HG03565 (cell line): ENCODE results near the gene COLEC11.
A peak's percentile ranks its signal among the peaks of the same experiment; 100 is the strongest.
"Not testable (repeated sequence)": the region's sequence is repeated elsewhere in the genome, so short reads cannot be mapped to it uniquely, and the experiment has no call there.

Source experiments
- ATAC-seq: cut with Tn5 transposase; IDR thresholded peaks from one replicate; pipeline ENCODE4 v1.9.1; 2021; ENCODE audit warnings: mild to moderate bottlenecking, moderate library complexity; ENCODE audit not compliant: unreplicated experiment

Gene COLEC11

DNA sequence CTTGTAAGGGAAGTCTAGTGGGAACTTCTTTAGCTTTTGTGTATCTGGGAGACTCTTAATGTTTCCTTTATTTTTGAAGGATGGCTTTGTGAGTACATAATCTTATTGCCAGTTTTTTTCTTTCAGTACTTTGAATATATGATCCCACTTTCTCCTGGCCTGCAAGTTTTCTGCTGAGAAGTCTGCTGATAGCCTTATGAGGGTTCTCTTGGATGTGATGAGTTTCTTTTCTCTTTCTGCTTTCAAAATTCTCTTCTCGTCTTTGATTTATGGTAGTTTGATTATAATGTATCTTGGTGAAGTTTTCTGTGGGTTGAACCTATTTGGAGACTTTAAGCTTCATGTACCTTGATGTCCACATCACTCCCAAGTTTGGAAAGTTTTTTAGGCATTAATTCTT is 28.1 kb downstream of the COLEC11 start:
- no peak for ATAC-seq

DNA sequence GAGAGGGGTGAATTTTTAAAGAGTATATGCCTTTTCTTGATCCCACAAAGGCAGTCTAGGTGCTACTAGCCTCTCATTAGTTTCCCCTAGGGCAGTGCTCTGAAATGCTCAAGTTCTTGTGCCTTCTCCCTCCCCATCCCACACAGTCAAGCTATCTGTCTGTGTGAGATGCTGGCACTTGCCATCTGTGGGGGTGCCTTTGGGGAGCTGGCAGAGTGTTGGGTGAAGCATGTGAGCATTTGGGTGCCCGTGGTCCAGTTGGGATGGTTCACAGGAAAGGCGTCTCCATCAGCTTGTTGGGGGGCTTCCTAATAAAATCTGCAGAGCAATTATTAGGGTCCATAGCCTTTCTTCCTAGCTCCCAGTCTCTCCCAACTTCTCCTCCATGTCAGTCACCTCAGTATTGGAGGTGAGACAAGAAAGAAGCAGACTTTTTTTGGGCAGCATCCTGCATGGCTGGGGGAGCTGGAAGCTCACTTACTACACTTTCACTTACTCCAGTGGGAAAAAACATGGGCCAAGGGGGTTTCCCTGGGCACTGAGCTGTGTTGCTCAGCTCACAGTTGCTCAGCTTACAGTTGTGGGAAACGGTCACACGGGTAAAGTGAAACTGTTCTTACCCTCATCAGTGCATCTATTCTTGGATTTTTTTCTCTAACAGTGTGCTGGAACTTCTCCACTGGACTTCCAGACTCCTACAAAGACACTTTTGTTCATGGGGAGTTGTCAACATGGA is 29.3 kb downstream of the COLEC11 start:
- ATAC-seq: peak; percentile 72

- ATAC-seq: no peak
Measured at GRCh38 chr2:3625186-3625585, 30.3 kb downstream of the COLEC11 start.

DNA sequence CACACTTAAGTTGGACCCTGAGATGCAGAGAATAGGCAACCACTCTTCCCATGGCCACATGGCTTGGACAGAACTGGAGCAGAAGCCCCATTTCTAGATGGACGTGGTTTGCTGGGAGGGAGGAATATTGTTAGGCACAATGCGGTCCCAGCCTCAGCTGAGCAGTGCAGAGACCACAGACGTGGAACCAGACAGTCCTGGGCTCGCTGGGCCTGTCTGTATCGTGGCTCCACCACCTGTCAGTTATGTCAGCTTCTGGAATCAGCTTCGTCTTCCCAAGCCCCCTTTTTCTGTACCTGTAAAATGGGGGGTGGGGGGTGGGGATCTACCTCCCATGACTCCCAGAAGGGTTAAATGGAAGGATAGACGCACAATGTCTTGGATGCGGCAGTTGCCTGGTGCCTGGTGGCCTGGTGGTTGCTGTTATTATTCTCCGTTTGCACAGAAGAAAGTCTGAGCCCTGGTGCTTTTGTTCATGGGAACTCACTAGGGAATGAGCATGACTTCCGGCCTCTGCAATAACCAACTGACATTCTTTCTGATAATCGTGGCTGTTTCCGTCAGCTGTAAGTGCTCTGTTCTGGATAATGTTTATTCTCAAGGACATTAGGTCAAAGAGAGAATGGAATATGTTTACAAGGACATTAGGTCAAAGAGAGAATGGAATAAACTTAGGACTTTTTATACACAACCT is 31.4 kb downstream of the COLEC11 start:
- no peak for ATAC-seq

DNA sequence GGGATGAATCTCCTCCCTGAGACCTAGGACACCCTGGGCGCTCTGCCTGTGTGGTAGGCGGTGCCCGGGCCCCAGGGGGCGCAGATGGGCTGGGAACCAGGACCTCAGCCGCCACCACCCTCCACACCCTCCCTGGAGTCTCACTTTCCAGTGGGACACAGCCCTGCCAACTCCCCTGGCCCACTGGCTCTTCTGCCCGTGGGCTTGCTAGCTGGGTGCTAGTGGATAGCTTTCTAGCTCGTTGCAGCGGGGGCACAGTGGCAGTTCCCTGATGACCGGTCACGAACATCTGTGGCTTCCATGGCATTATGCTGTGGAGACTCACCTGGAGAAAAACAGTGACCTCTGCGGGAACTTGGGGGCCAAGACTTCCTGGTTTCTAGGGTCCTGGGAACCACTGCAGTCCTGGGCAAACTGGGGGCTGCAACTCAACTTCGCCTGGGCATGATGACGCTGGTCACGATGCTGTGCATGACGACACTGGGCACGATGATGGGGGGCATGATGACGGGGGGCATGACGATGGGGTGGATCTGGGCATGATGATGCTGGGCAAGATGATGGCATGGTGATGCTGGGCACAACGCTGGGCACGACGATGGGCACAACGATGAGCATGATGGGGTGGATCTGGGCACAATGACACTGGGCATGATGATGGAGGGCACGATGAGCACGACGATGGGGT is 32.0 kb downstream of the COLEC11 start:
- no peak for ATAC-seq

DNA sequence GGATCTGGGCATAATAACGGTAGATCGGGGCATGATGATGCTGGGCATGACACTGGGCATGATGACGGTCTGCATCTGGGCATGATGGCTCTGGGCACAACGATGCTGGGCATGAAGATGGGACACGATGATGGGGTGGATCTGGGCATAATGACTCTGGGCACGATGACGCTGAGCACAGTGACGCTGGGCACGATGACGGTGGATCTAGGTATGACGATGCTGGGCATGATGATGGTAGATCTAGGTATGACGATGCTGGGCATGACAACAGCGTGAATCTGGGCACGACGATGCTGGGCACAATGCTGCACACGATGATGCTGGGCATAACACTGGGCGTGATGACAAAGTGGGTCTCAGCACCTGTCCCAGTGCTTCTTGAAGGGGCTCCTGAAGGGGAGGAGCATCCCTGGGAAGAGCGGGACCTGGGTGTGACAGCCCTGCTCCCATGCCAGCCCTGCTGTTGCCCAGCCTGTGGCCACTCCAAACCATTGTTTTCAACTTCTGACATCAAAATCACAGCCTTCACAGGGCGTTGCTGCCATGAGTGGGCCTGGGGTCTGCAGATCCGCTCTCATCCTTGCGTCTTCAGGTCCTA is 32.7 kb downstream of the COLEC11 start:
- no peak for ATAC-seq

GRCh38 chr2:3628241-3628679 is 33.3 kb downstream of the COLEC11 start:
- ATAC-seq: no peak

DNA sequence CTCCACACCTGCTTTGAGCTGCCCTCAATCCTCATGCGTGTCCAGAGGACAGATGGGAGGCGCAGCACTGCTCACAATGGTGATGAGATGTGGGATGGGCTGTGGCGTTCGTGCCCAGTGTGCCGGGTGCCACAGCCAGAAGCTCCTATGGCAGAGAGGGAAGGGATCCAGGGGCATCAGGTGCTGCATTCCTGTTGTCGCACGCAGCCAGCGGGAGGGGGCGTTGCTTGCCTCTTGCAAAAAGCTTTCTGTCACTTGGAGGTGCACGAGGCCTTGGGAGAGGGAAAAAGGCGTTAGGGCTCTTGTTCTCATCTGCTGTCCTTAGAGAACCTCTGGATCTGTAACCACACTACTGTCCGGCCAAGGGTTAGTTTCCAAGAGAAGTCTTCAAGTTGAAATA is 33.9 kb downstream of the COLEC11 start:
- no peak for ATAC-seq

DNA sequence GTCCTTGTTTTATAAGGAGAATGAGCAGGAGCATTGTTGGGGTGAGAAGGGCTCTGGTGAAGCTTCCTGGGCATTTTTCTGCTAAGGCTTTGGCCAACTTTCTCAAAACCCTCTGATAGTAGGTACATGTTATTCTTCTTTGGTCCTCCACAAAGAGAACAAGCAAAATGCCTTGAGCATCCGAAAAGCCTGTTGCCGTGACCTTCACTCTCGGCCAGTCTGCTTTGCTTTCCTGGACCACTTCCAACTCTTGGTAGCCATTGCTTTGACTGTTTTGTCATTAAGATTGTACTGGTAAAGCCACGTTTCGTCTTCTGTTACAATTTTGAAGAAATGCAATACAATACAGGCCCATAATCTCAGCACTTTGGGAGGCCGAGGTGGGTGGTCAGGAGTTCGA is 35.7 kb downstream of the COLEC11 start:
- no peak for ATAC-seq

- ATAC-seq: no peak
Measured at GRCh38 chr2:3631161-3631850, 36.4 kb downstream of the COLEC11 start.

DNA sequence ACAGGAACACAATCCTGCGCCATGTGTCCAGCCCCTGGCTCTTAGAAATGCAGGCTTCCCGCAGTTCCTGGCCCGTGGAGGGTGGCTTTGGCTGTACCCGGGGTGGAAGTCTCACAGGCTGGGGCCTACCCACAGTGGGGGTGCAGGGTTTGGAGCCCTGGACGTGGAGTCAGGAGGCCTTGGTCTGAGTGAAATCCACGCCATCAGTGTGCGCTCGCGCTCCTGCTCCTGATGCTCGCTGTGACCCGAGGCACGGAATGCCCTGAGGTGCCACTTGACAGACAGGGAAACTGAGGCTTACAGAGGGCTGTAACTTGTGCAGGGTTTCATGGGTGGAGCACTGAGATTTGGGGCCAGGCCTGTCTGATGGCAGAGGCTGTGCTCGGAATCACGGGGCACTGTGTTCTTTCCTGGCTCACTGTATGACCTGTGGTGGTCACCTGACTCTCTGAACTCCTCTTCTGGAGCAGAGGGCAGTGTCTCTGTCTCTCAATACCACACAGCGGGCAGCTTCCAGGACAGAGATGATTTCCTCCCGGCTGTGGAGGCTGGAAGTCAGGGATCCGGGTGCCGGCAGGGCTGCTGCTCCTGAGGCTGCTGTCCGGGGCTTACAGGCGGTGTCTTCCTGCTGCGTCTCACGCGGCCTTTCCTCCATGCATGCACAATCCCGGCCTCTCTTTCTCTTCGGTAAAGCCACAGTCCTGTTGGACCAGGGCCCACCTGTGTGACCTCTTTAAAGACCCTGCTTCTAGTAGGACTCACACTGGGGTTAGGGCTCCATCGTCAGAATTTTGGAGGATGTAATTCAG is 37.1 kb downstream of the COLEC11 start:
- no peak for ATAC-seq

- ATAC-seq: no peak
Measured at GRCh38 chr2:3633089-3633981, 38.4 kb downstream of the COLEC11 start.

GRCh38 chr2:3633982-3634595 is 39.2 kb downstream of the COLEC11 start:
- no peak for ATAC-seq

DNA sequence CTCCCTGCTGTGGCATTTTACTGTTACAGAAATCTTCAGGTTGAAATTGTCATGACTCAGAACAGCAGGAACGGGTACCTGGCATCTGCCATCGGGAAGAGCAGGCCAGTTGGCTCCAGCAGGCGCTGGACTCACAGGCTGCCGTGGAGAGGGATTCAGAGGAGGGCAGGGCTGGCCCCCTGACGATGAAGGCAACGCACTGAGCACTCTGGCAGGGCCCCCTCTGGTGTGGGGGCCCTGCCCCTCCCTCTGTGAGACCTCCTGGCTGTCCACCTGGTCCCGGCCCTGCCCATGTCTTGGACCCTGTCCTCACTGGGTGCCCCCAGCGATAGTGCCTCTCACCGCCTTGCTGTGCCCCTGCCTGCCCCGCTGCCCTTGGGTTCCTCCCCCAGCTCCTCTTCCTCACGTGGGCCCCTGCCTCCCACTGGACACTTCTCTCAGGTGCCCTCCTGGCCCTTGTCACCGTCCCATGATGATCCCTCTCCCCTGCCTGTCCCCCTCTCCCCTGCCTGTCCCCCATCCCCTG is 39.7 kb downstream of the COLEC11 start:
- ATAC-seq: no peak

DNA sequence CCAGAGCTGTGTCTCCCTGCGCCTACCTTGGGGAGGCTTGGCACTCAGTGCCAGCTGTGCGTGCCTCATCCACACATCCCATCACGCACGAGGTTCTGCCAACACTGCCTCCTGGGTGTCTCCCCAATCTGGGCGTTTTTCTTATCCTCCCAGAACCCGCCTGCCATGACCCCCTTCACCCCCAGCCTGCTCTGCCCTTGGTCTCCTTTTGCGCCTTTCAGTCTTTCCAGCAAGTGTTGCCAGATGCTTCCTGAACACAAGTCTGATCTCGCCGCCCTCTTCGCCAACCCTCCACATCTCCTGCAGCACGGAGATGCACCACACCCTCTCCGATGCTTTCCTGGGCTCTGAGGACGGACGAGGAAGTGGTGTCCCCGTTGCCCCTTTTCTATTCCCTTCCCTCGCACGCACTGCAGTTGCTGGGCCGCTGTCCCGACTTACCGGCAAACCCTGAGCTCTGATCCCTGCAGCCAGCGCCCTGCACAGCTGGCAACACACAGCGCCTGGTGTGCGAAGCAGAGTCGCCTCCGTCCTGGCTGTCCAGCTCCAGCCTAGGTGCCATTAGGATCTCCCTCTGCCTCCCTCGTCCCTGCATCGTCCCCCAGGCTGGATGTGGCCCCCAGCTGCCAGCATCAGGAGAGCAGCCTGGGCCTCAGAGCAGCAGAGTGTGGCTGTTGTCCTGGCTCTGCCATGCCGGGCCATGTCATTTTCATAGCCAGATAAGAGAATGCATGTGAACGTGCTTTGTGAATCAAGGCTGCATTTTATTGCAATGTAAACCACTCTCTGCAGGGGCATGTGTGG is 40.5 kb downstream of the COLEC11 start:
- no peak for ATAC-seq

DNA sequence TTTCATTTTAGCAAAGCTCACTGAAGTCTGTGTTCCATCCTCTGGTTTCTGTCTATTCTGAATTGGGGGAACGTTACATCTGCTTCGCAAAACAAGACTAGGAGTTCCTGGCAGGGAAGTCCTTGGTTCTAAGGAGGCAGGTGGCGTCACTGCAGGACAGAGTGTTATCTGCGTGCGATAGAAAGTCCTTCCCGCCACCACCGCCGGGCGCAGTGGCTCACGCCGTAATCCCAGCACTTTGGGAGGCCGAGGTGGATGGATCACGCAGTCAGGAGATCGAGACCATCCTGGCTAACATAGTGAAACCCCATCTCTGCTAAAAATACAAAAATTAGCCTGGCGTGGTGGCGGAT is 41.0 kb downstream of the COLEC11 start:
- ATAC-seq: not testable (repeated sequence)

DNA sequence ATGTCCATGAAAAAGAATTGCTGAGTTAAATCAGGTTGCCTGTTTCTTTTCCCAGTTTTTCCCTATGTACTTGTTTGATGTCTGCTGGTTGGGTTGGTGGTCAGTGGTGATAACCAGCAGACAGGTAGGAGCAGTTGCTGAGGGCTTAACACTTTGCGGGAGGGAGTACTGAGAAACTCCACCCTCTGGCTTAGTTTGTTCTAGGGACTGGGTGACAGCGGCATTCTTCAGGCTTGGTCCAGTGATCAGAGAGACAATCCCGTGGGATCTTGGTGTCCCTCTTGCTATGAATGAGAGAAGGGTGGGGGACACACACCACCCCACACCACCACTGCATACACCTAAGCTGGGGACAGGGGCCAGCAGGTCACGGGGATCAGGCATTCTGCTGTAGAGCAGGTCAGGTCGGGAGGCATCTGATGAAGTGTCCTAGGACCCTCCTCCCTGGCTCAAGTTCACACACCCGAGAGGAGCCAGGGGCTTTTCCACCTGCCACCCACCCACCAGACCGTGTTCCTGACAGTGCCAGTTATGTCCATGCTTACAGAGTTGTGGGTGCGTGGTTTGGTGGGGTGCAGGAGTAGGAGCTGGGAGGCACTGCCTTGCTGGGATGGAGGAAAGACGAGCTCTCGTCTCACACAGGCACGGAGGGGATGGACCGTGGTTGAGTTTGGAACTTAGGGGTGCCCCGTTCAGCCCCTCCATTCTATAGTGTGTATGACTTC is 41.8 kb downstream of the COLEC11 start:
- no peak for ATAC-seq
